HEK293 (cell line): ENCODE data around the gene DNASE2.

Experiments used
- BCL11A ChIP-seq: fragments of 450-650 bp; formaldehyde crosslinking; IDR thresholded peaks from 2 replicates; pipeline ENCODE4 v1.5.1; 2016; ENCODE audit warnings: low read depth, missing biosample characterization, missing genetic modification characterization
- CTCF ChIP-seq: fragments of 450-650 bp; formaldehyde crosslinking; IDR thresholded peaks from 2 replicates; pipeline ENCODE4 v1.5.1; 2016; ENCODE audit warnings: missing biosample characterization, missing genetic modification characterization
- EGR2 ChIP-seq: fragments of 450-650 bp; formaldehyde crosslinking; IDR thresholded peaks from 2 replicates; pipeline ENCODE4 v1.5.1; 2016; ENCODE audit warnings: low read depth, missing biosample characterization, missing genetic modification characterization
- KLF1 ChIP-seq: fragments of 450-650 bp; formaldehyde crosslinking; IDR thresholded peaks from 2 replicates; pipeline ENCODE4 v1.5.1; 2016; ENCODE audit warnings: missing biosample characterization, missing genetic modification characterization
- KLF16 ChIP-seq: fragments of 450-650 bp; formaldehyde crosslinking; IDR thresholded peaks from 2 replicates; pipeline ENCODE4 v1.5.1; 2017; ENCODE audit warnings: missing biosample characterization, missing genetic modification characterization
- KLF8 ChIP-seq: fragments of 450-650 bp; formaldehyde crosslinking; IDR thresholded peaks from 2 replicates; pipeline ENCODE4 v1.5.1; 2016; ENCODE audit warnings: missing biosample characterization, missing genetic modification characterization
- SCRT1 ChIP-seq: fragments of 450-650 bp; formaldehyde crosslinking; IDR thresholded peaks from 2 replicates; pipeline ENCODE4 v1.5.1; 2016; ENCODE audit warnings: missing biosample characterization, missing genetic modification characterization, borderline replicate concordance
- SP7 ChIP-seq: fragments of 450-650 bp; formaldehyde crosslinking; IDR thresholded peaks from 2 replicates; pipeline ENCODE4 v1.5.1; 2016; ENCODE audit warnings: missing biosample characterization, missing genetic modification characterization
- ZBTB20 ChIP-seq: fragments of 450-650 bp; formaldehyde crosslinking; IDR thresholded peaks from 2 replicates; pipeline ENCODE4 v1.5.1; 2016; ENCODE audit warnings: missing biosample characterization, missing genetic modification characterization
- ZBTB7A ChIP-seq: fragments of 450-650 bp; formaldehyde crosslinking; IDR thresholded peaks from 2 replicates; pipeline ENCODE4 v1.5.1; 2016; ENCODE audit warnings: low read depth, missing biosample characterization, missing genetic modification characterization
- ZFHX2 ChIP-seq: fragments of 450-650 bp; formaldehyde crosslinking; conservative IDR thresholded peaks from 2 replicates; pipeline ENCODE4 v1.5.1; 2016; ENCODE audit warnings: missing biosample characterization, missing genetic modification characterization
- ZNF18 ChIP-seq: fragments of 450-650 bp; formaldehyde crosslinking; IDR thresholded peaks from 2 replicates; pipeline ENCODE4 v1.5.1; 2016; ENCODE audit warnings: missing biosample characterization, missing genetic modification characterization
- ZNF248 ChIP-seq: fragments of 450-650 bp; formaldehyde crosslinking; IDR thresholded peaks from 2 replicates; pipeline ENCODE4 v1.5.1; 2017; ENCODE audit warnings: missing biosample characterization, missing genetic modification characterization
- ZNF354C ChIP-seq: fragments of 450-650 bp; formaldehyde crosslinking; IDR thresholded peaks from 2 replicates; pipeline ENCODE4 v1.5.1; 2016; ENCODE audit warnings: missing biosample characterization, missing genetic modification characterization, low read depth, borderline replicate concordance
- ZNF362 ChIP-seq: fragments of 450-650 bp; formaldehyde crosslinking; IDR thresholded peaks from 2 replicates; pipeline ENCODE4 v1.5.1; 2016; ENCODE audit warnings: missing biosample characterization, missing genetic modification characterization
- ZNF391 ChIP-seq: fragments of 450-650 bp; formaldehyde crosslinking; IDR thresholded peaks from 2 replicates; pipeline ENCODE4 v1.5.1; 2016; ENCODE audit warnings: low read depth, missing biosample characterization, missing genetic modification characterization, borderline replicate concordance
- ZNF398 ChIP-seq: fragments of 450-650 bp; formaldehyde crosslinking; IDR thresholded peaks from 2 replicates; pipeline ENCODE4 v1.5.1; 2017; ENCODE audit warnings: missing biosample characterization, missing genetic modification characterization
- ZNF558 ChIP-seq: fragments of 450-650 bp; formaldehyde crosslinking; IDR thresholded peaks from 2 replicates; pipeline ENCODE4 v1.5.1; 2016; ENCODE audit warnings: missing biosample characterization, missing genetic modification characterization
- ZNF704 ChIP-seq: fragments of 450-650 bp; formaldehyde crosslinking; IDR thresholded peaks from 2 replicates; pipeline ENCODE4 v1.5.1; 2016; ENCODE audit warnings: missing biosample characterization, missing genetic modification characterization
- ZSCAN23 ChIP-seq: fragments of 450-650 bp; formaldehyde crosslinking; IDR thresholded peaks from 2 replicates; pipeline ENCODE4 v1.5.1; 2016; ENCODE audit warnings: missing biosample characterization, missing genetic modification characterization
- ZSCAN4 ChIP-seq: fragments of 450-650 bp; formaldehyde crosslinking; IDR thresholded peaks from 2 replicates; pipeline ENCODE4 v1.5.1; 2017; ENCODE audit warnings: missing biosample characterization, missing genetic modification characterization
- TF ChIP-seq, protein P1 (sequence below): fragments of 450-650 bp; formaldehyde crosslinking; IDR thresholded peaks from 2 replicates; pipeline ENCODE4 v1.5.1; 2016; ENCODE audit warnings: missing biosample characterization, missing genetic modification characterization
- TF ChIP-seq, protein P2 (sequence below): fragments of 450-650 bp; formaldehyde crosslinking; IDR thresholded peaks from 2 replicates; pipeline ENCODE4 v1.5.1; 2016; ENCODE audit warnings: missing biosample characterization, missing genetic modification characterization

DNASE2 gene

DNA sequence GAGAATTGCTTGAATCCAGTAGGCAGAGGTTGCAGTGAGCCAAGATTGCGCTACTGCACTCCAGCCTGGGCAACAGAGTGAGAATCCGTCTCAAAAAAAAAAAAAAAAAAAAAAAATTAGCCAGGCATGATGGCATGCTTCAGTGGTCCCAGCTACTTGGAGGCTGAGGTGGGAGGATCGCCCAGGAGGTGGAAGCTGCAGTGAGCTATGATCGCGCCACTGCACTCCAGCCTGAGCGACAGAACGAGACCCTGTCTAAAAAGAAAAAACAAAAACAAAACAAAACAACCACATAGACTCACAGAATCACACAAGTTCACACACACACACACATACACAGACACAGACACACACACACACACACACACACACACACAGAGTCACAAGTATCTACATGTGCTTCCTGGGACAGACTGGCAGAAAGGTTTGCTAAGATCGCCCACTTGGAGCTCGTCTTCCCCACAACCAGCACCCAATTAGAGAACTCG, 9.1 kb upstream of the DNASE2 start (continued):
- TF ChIP-seq, protein P1, sequence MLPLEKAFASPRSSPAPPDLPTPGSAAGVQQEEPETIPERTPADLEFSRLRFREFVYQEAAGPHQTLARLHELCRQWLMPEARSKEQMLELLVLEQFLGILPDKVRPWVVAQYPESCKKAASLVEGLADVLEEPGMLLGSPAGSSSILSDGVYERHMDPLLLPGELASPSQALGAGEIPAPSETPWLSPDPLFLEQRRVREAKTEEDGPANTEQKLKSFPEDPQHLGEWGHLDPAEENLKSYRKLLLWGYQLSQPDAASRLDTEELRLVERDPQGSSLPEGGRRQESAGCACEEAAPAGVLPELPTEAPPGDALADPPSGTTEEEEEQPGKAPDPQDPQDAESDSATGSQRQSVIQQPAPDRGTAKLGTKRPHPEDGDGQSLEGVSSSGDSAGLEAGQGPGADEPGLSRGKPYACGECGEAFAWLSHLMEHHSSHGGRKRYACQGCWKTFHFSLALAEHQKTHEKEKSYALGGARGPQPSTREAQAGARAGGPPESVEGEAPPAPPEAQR: peak; percentile 94; the same call in 1 of the 2 replicates
- TF ChIP-seq ZNF558 (tag by site-specific recombination) (peak; percentile 70; the same call in 1 of the 2 replicates), ZNF18 (tag by site-specific recombination) (peak; percentile 94), ZNF248 (peak; percentile 84; the same call in 1 of the 2 replicates), ZSCAN23 (tag by site-specific recombination) (peak; percentile 86; the same call in 1 of the 2 replicates), KLF8 (tag by site-specific recombination) (peak; percentile 65), KLF1 (tag by site-specific recombination) (peak; percentile 49), BCL11A (tag by site-specific recombination) (0 out of 2 replicates have a peak, but pooled peaks have one; percentile 70), SCRT1 (tag by site-specific recombination) (peak; percentile 80), ZNF354C (tag by site-specific recombination) (peak; percentile 7; the same call in 1 of the 2 replicates), CTCF (tag by site-specific recombination) (peak; percentile 61; the same call in 1 of the 2 replicates), ZFHX2 (tag by site-specific recombination) (peak; percentile 49; the same call in 1 of the 2 replicates), ZNF362 (tag by site-specific recombination) (peak; percentile 96), SP7 (tag by site-specific recombination) (peak; percentile 58), KLF16 (tag by site-specific recombination) (peak; percentile 90), ZBTB7A (tag by site-specific recombination) (peak; percentile 62; the same call in 1 of the 2 replicates), EGR2 (tag by site-specific recombination) (peak; percentile 51), ZSCAN4 (tag by site-specific recombination) (peak; percentile 98), ZNF398 (tag by site-specific recombination) (peak; percentile 68), ZBTB20 (tag by site-specific recombination) (peak; percentile 47; the same call in 1 of the 2 replicates), ZNF391 (tag by site-specific recombination) (peak; percentile 91), ZNF704 (tag by site-specific recombination) (0 out of 2 replicates have a peak, but pooled peaks have one; percentile 52)
- TF ChIP-seq, protein P2, sequence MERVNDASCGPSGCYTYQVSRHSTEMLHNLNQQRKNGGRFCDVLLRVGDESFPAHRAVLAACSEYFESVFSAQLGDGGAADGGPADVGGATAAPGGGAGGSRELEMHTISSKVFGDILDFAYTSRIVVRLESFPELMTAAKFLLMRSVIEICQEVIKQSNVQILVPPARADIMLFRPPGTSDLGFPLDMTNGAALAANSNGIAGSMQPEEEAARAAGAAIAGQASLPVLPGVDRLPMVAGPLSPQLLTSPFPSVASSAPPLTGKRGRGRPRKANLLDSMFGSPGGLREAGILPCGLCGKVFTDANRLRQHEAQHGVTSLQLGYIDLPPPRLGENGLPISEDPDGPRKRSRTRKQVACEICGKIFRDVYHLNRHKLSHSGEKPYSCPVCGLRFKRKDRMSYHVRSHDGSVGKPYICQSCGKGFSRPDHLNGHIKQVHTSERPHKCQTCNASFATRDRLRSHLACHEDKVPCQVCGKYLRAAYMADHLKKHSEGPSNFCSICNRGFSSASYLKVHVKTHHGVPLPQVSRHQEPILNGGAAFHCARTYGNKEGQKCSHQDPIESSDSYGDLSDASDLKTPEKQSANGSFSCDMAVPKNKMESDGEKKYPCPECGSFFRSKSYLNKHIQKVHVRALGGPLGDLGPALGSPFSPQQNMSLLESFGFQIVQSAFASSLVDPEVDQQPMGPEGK (tag by site-specific recombination): 0 out of 2 replicates have a peak, but pooled peaks have one; percentile 33
- TF ChIP-seq, all 188 proteins: peak for 48; not testable (repeated sequence) for 140
